ENCODE data around the gene FBLN1. TPM values are rescaled to one million over a fixed set of nuclear protein-coding genes. Genes with fewer than 3 reads are reported as not detected.
A peak's percentile ranks its signal among the peaks of the same experiment; 100 is the strongest.

FBLN1 gene
- polyA plus RNA-seq, 3 donors: 0.03 to 0.17 TPM; not detected in 1

- H3K27me3 Mint-ChIP-seq (ENCODE audit: low read depth in 3 of 3): peaks cover 3 to 5% (median 3%) of the 10 kb centered on the region in 3 donors
- no peak for DNase-seq
- peak overlapping the region in 5 of 7 donors; percentile 14 to 90 (median 49) for H3K27ac Mint-ChIP-seq
- Histone ChIP-seq H3K9me3 (replicated peaks in 1 of 2; ENCODE audit: control insufficient read depth in 1 of 2, insufficient read depth in 1 of 2, low read length in 2 of 2) (no peaks in the 10 kb centered on the region), H4K20me1 (ENCODE audit: insufficient read depth, low read length) (no peaks in the 10 kb centered on the region), H3K79me2 (ENCODE audit: insufficient read depth, low read length) (no peaks in the 10 kb centered on the region), H3K4me3 (replicated peaks in 1 of 3; ENCODE audit: low read depth in 2 of 3, low read length in 3 of 3) (peak overlapping the region in 1 of 3 experiments; percentile 62), H3K4me1 (ENCODE audit: control insufficient read depth in 1 of 2, insufficient read depth in 2 of 2, low read length in 2 of 2) (peaks cover 18% of the 10 kb centered on the region in 2 donors), H3K4me2 (replicated peaks; ENCODE audit: extremely low read depth, low read length, poor library complexity, severe bottlenecking) (peak overlapping the region; percentile 65), H3K27me3 (ENCODE audit: control insufficient read depth in 2 of 2, insufficient read depth in 2 of 2, low read length in 2 of 2) (no peaks in the 10 kb centered on the region), H2AFZ (ENCODE audit: insufficient read depth, low read depth, low read length, poor library complexity, severe bottlenecking) (peak overlapping the region; percentile 75), H3K36me3 (replicated peaks in 1 of 2; ENCODE audit: control insufficient read depth in 1 of 2, insufficient read depth in 2 of 2, low read length in 2 of 2) (no peaks in the 10 kb centered on the region), H3K9ac (ENCODE audit: insufficient read depth, low read length, poor library complexity, severe bottlenecking) (no peak overlapping the region), H3K27ac (ENCODE audit: low read depth in 1 of 2, low read length in 2 of 2) (peak overlapping the region; percentile 2 to 40)
- peaks cover 0 to 4% (median 0%) of the 10 kb centered on the region in 7 donors for H3K9me3 Mint-ChIP-seq
- intact Hi-C loops (cut with micrococcal nuclease): no loop called here
- peaks cover 21% of the 10 kb centered on the region for H3K4me1 Mint-ChIP-seq
- no peak for TF ChIP-seq CTCF (IDR thresholded peaks at IDR 0.05)
- peaks cover 0 to 5% of the 10 kb centered on the region in 2 donors for H3K36me3 Mint-ChIP-seq
- peak overlapping the region; percentile 77 to 86 for H3K4me3 Mint-ChIP-seq
- 77% methylated on average over 14 of the region's 15 CpGs for WGBS (ENCODE audit: insufficient coverage)
These were observed 110.3 kb downstream of the FBLN1 start for GRCh38 chr22:45612940-45613339.

GRCh38 chr22:45615364-45615763 is 112.7 kb downstream of the FBLN1 start:
- Histone ChIP-seq H2AFZ (ENCODE audit: insufficient read depth, low read depth, low read length, poor library complexity, severe bottlenecking) (no peak overlapping the region), H3K9me3 (replicated peaks in 1 of 2; ENCODE audit: control insufficient read depth in 1 of 2, insufficient read depth in 1 of 2, low read length in 2 of 2) (peaks cover 0 to 2% of the 10 kb centered on the region in 2 donors), H4K20me1 (ENCODE audit: insufficient read depth, low read length) (no peaks in the 10 kb centered on the region), H3K27ac (ENCODE audit: low read depth in 1 of 2, low read length in 2 of 2) (no peak overlapping the region), H3K4me1 (ENCODE audit: control insufficient read depth in 1 of 2, insufficient read depth in 2 of 2, low read length in 2 of 2) (peaks cover 6 to 11% of the 10 kb centered on the region in 2 donors), H3K4me3 (replicated peaks in 1 of 3; ENCODE audit: low read depth in 2 of 3, low read length in 3 of 3) (no peak overlapping the region), H3K4me2 (replicated peaks; ENCODE audit: extremely low read depth, low read length, poor library complexity, severe bottlenecking) (no peak overlapping the region), H3K27me3 (ENCODE audit: control insufficient read depth in 2 of 2, insufficient read depth in 2 of 2, low read length in 2 of 2) (no peaks in the 10 kb centered on the region), H3K9ac (ENCODE audit: insufficient read depth, low read length, poor library complexity, severe bottlenecking) (no peak overlapping the region), H3K79me2 (ENCODE audit: insufficient read depth, low read length) (no peaks in the 10 kb centered on the region), H3K36me3 (replicated peaks in 1 of 2; ENCODE audit: control insufficient read depth in 1 of 2, insufficient read depth in 2 of 2, low read length in 2 of 2) (no peaks in the 10 kb centered on the region)
- intact Hi-C loops (cut with micrococcal nuclease): no loop called here
- DNase-seq: no peak
- Mint-ChIP-seq H3K27me3 (ENCODE audit: low read depth in 3 of 3) (peaks cover 3 to 7% (median 5%) of the 10 kb centered on the region in 3 donors), H3K27ac (no peak overlapping the region), H3K36me3 (peaks cover 0 to 4% of the 10 kb centered on the region in 2 donors), H3K4me1 (peaks cover 16% of the 10 kb centered on the region), H3K4me3 (no peak overlapping the region), H3K9me3 (peaks cover 0 to 13% (median 6%) of the 10 kb centered on the region in 7 donors)
- no peak for TF ChIP-seq CTCF (IDR thresholded peaks at IDR 0.05)
- WGBS (ENCODE audit: insufficient coverage): no CpG with 5 or more reads among the region's 3 CpGs

Measured in CD14-positive monocyte (primary cell).